ENCODE measurements around the gene INPP5F. TPM values are rescaled to one million over a fixed set of nuclear protein-coding genes. Genes with fewer than 3 reads are reported as not detected.
"Not testable (repeated sequence)": the region's sequence is repeated elsewhere in the genome, so short reads cannot be mapped to it uniquely, and the experiment has no call there.

Gene INPP5F
- total RNA-seq, 1 experiment from 2014 or later: 15.2 TPM

- no peak for DNase-seq (ENCODE audit: low read depth)
Measured at GRCh38 chr10:119705434-119705831, 20.4 kb upstream of the INPP5F start.

- DNase-seq (ENCODE audit: low read depth): no peak
Measured at GRCh38 chr10:119706521-119707278, 19.1 kb upstream of the INPP5F start.

- DNase-seq (ENCODE audit: low read depth): not testable (repeated sequence)
Measured at GRCh38 chr10:119707331-119707730, 18.5 kb upstream of the INPP5F start.

- not testable (repeated sequence) for DNase-seq (ENCODE audit: low read depth)
Measured at GRCh38 chr10:119710935-119711334, 14.9 kb upstream of the INPP5F start.

- no peak for DNase-seq (ENCODE audit: low read depth)
Measured at GRCh38 chr10:119713744-119714483, 11.9 kb upstream of the INPP5F start.

- DNase-seq (ENCODE audit: low read depth): no peak
Measured at GRCh38 chr10:119714484-119714816, 11.4 kb upstream of the INPP5F start.

GRCh38 chr10:119715628-119716505, 10.0 kb upstream of the INPP5F start:
- no peak for DNase-seq (ENCODE audit: low read depth)

- DNase-seq (ENCODE audit: low read depth): no peak
Measured at GRCh38 chr10:119723161-119723560, 2.7 kb upstream of the INPP5F start.

GRCh38 chr10:119723624-119724023, 2.2 kb upstream of the INPP5F start:
- DNase-seq (ENCODE audit: low read depth): no peak

- peak; percentile 12 for DNase-seq (ENCODE audit: low read depth)
Measured at GRCh38 chr10:119724593-119725516, 995 bp upstream of the INPP5F start.

- no peak for DNase-seq (ENCODE audit: low read depth)
Measured at GRCh38 chr10:119725517-119725827, 378 bp upstream of the INPP5F start.

GRCh38 chr10:119726676-119727261, 919 bp downstream of the INPP5F start:
- no peak for DNase-seq (ENCODE audit: low read depth)

- no peak for DNase-seq (ENCODE audit: low read depth)
Measured at GRCh38 chr10:119728172-119728800, 2.4 kb downstream of the INPP5F start.

- peak; percentile 73 for DNase-seq (ENCODE audit: low read depth)
Measured at GRCh38 chr10:119734396-119735332, 8.8 kb downstream of the INPP5F start.

- no peak for DNase-seq (ENCODE audit: low read depth)
Measured at GRCh38 chr10:119735451-119735850, 9.6 kb downstream of the INPP5F start.

- no peak for DNase-seq (ENCODE audit: low read depth)
Measured at GRCh38 chr10:119736220-119736619, 10.4 kb downstream of the INPP5F start.

GRCh38 chr10:119737039-119737663, 11.3 kb downstream of the INPP5F start:
- DNase-seq (ENCODE audit: low read depth): no peak

- DNase-seq (ENCODE audit: low read depth): peak; percentile 79
Measured at GRCh38 chr10:119737823-119738222, 12.0 kb downstream of the INPP5F start.

GRCh38 chr10:119738962-119739361, 13.1 kb downstream of the INPP5F start:
- no peak for DNase-seq (ENCODE audit: low read depth)

All from M059J (cell line).